GM20431 (cell line): ENCODE data around the gene PCDHA12.
"Not testable (repeated sequence)": the region's sequence is repeated elsewhere in the genome, so short reads cannot be mapped to it uniquely, and the experiment has no call there.

Source experiments
- in situ Hi-C: fragments of 300-500 bp; cut with MseI, MboI; formaldehyde crosslinking; loops from one replicate; pipeline ENCODE4 v1.15.0; 2020; ENCODE audit warnings: low sequenced_read_pairs; ENCODE audit not compliant: unreplicated experiment

PCDHA12 gene

DNA sequence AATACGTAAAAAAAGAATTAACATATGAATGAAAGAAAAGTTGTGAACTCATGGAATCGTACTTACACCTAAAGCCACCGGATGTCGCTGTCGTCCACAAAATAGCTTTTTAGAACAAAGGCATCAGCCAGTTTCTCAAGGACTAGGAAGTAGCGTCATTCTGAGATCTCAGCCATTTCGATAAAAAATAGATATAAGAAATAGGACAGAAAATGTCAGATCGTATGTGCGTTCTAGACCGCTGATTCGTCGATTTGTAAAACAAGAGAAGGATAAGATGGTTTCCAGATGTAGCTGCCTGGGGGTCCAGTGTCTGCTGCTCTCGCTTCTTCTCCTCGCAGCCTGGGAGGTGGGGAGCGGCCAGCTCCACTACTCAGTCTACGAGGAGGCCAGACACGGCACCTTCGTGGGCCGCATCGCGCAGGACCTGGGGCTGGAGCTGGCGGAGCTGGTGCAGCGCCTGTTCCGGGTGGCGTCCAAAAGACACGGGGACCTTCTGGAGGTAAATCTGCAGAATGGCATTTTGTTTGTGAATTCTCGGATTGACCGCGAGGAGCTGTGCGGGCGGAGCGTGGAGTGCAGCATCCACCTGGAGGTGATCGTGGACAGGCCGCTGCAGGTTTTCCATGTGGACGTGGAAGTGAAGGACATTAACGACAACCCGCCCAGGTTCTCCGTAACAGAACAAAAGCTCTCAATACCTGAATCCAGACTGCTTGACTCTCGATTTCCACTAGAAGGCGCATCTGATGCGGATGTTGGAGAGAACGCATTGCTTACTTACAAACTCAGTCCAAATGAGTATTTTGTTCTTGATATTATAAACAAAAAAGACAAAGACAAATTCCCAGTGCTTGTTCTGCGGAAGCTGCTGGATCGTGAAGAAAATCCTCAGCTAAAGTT, 19.1 kb upstream of the PCDHA12 start, which contains the start of gene PCDHA10:
TSS of gene PCDHA10 (plus strand) at position 126 of the 903 bp plus-strand sequence. CDS start at position 278, 152 bp downstream.
- in situ Hi-C loops: no loop called here

DNA sequence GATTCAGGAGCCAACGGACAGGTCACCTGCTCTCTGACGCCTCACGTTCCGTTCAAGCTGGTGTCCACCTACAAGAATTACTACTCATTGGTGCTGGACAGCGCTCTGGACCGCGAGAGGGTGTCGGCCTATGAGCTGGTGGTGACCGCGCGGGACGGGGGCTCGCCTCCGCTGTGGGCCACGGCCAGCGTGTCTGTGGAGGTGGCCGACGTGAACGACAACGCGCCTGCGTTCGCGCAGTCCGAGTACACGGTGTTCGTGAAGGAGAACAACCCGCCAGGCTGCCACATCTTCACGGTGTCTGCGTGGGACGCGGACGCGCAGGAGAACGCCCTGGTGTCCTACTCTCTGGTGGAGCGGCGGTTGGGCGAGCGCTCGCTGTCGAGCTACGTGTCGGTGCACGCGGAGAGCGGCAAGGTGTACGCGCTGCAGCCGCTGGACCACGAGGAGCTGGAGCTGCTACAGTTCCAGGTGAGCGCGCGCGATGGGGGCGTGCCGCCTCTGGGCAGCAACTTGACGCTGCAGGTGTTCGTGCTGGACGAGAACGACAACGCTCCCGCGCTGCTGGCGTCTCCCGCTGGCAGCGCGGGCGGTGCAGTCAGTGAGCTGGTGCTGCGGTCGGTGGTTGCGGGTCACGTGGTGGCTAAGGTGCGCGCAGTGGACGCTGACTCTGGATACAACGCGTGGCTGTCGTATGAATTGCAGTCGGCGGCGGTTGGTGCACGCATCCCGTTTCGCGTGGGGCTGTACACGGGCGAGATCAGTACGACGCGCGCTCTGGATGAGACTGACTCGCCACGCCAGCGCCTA, 17.7 kb upstream of the PCDHA12 start:
- in situ Hi-C loops: no loop called here

DNA sequence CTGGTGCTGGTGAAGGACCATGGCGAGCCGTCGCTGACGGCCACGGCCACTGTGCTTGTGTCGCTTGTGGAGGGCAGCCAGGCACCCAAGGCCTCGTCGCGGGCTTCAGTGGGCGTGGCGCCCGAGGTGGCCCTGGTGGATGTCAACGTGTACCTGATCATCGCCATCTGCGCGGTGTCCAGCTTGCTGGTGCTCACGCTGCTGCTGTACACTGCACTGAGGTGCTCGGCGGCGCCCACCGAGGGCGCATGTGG, 17.2 kb upstream of the PCDHA12 start:
- in situ Hi-C loops: no loop called here

DNA sequence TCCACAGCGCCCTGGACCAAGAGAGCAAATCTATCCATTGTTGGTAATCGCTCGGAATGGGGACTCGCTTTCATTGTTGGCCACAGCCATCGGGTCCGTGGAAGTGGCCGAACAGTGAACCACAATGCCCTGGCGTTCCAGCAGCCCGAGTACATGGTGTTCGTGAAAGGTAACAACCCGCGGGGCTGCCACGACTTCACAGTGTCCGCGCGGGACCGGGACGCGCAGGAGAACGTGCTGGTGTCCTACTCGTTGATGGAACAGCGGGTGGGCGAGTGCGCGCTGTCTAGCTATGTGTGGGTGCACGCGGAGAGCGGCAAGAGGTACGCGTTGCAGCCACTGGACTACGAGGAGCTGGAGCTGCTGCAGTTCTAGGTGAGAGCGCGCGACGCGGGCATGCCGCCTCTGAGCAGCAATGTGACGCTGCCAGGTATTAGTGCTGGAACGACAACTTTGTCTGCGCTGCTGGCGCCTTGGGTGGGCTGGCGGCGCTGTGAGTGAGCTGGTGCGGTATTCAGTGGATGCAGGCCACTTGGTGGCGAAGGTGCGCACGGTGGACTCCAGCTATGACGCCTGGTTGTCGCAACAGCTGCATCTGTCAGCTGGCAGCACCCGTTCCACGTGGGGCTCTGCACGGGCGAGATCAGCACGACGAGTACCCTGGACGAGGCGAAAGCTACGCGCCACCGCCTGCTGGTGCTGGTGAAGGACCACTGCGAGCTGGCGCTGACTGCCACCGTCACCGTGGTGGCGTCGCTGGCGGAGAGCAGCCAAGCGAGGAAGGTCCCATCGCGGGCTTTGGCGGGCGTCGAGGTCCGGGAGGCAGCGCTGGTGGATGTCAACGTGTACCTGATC, 12.4 kb upstream of the PCDHA12 start:
- in situ Hi-C loops: no loop called here

DNA sequence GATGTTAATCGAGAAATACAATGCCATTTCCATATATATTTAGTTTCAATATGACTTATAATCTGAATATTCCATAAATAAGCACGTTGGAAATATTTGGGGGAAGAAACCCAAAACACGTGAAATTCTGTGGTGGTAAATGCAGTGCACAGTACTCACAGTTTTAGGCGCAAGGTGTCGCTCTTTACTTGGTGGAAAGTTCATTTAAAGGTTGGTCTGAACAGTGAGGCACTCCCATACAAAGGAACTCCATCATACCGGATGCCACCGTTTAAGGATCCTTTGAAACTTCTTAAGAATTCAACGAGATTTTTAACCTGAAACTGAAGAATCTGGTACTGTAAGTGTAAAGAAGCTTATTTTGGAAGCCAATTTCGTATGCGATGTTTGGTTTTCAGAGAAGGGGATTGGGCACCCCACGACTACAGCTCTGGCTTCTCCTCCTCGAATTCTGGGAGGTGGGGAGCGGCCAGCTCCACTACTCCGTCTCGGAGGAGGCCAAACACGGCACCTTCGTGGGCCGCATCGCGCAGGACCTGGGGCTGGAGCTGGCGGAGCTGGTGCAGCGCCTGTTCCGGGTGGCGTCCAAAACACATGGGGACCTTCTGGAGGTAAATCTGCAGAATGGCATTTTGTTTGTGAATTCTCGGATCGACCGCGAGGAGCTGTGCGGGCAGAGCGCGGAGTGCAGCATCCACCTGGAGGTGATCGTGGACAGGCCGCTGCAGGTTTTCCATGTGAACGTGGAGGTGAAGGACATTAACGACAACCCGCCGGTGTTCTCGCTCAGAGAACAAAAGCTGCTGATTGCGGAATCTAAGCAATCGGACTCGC, 6.2 kb upstream of the PCDHA12 start, which contains the start of gene PCDHA11:
TSS of gene PCDHA11 (plus strand) at position 237 of the 834 bp plus-strand sequence. CDS start at position 384, 147 bp downstream.
- in situ Hi-C loops: no loop called here

DNA sequence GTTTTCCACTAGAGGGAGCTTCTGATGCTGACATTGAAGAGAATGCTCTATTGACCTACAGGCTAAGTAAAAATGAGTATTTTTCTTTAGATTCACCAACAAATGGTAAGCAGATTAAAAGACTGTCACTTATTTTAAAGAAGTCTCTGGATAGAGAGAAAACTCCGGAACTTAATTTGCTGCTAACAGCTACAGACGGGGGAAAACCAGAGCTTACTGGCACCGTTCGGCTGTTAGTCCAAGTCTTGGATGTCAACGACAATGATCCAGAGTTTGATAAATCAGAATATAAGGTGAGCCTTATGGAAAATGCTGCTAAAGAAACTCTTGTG, 5.6 kb upstream of the PCDHA12 start:
- in situ Hi-C loops: no loop called here

DNA sequence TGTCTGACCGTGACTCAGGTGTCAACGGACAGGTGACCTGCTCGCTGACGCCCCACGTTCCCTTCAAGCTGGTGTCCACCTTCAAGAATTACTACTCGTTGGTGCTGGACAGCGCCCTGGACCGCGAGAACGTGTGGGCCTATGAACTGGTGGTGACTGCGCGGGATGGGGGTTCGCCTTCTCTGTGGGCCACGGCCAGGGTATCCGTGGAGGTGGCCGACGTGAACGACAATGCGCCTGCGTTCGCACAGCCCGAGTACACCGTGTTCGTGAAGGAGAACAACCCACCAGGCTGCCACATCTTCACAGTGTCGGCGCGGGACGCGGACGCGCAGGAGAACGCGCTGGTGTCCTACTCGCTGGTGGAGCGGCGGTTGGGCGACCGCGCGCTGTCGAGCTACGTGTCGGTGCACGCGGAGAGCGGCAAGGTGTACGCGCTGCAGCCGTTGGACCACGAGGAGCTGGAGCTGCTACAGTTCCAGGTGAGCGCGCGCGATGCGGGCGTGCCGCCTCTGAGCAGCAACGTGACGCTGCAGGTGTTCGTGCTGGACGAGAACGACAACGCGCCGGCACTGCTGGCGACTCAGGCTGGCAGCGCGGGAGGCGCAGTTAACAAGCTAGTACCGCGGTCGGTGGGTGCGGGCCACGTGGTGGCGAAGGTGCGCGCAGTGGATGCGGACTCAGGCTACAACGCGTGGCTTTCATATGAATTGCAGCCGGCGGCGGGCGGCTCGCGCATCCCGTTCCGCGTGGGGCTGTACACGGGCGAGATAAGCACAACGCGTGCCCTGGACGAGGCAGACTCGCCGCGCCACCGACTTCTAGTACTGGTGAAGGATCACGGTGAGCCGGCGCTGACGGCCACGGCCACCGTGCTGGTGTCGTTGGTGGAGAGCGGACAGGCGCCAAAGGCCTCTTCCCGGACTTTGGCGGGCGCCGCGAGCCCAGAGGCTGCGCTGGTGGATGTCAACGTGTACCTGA, 4.6 kb upstream of the PCDHA12 start:
- in situ Hi-C loops: no loop called here

DNA sequence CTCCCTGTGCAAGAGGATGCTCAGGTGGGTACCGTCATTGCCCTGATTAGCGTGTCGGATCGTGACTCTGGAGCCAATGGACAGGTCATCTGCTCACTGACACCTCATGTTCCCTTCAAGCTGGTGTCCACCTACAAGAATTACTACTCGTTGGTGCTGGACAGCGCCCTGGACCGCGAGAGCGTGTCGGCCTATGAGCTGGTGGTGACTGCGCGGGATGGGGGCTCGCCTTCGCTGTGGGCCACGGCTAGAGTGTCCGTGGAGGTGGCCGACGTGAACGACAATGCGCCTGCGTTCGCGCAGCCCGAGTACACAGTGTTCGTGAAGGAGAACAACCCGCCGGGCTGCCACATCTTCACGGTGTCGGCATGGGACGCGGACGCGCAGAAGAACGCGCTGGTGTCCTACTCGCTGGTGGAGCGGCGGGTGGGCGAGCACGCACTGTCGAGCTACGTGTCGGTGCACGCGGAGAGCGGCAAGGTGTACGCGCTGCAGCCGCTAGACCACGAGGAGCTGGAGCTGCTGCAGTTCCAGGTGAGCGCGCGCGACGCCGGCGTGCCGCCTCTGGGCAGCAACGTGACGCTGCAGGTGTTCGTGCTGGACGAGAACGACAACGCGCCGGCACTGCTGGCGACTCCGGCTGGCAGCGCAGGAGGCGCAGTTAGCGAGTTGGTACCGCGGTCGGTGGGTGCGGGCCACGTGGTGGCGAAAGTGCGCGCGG, 1.6 kb downstream of the PCDHA12 start:
- in situ Hi-C loops: not testable (repeated sequence)

DNA sequence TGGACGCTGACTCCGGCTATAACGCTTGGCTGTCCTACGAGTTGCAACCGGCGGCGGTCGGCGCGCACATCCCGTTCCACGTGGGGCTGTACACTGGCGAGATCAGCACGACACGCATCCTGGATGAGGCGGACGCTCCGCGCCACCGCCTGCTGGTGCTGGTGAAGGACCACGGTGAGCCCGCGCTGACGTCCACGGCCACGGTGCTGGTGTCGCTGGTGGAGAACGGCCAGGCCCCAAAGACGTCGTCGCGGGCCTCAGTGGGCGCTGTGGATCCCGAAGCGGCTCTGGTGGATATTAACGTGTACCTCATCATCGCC, 2.1 kb downstream of the PCDHA12 start:
- in situ Hi-C loops: no loop called here

DNA sequence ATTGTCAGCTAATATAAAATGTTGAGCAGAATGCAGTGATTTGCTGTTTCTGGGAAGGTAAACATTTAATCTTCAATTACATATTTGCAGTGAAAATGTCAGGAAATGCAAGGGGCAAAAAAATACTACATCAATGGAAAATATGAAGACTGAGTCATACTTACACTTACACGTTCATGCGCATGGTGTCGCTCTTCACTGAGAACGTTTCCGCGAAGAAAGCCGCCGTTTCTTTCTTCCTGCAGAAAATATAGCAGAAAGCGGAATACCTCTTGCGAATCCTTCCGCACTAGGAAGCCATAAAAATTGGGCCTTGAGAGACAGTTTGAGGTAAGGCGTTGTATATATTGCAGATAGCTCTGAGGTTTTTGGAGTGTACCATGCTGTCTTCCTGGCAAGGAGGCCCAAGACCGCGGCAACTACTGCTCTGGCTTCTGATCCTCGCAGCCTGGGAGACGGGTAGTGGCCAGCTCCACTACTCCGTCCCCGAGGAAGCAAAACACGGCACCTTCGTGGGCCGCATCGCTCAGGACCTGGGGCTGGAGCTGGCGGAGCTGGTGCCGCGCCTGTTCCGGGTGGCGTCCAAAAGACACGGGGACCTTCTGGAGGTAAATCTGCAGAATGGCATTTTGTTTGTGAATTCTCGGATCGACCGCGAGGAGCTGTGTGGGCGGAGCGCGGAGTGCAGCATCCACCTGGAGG, 6.9 kb downstream of the PCDHA12 start, which contains the start of gene PCDHA13:
TSS of gene PCDHA13 (plus strand) at position 236 of the 702 bp plus-strand sequence. CDS start at position 381, 145 bp downstream.
- in situ Hi-C loops: no loop called here

DNA sequence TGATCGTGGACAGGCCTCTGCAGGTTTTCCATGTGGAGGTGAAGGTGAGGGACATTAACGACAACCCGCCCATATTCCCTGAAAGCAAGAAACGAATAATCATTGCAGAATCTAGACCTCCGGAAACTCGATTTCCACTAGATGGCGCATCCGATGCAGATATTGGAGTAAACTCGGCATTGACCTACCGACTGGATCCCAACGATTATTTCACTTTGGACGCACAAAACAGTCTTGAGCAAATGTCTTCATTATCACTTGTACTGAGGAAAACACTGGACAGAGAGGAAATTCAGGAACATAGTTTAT, 7.4 kb downstream of the PCDHA12 start:
- in situ Hi-C loops: no loop called here

DNA sequence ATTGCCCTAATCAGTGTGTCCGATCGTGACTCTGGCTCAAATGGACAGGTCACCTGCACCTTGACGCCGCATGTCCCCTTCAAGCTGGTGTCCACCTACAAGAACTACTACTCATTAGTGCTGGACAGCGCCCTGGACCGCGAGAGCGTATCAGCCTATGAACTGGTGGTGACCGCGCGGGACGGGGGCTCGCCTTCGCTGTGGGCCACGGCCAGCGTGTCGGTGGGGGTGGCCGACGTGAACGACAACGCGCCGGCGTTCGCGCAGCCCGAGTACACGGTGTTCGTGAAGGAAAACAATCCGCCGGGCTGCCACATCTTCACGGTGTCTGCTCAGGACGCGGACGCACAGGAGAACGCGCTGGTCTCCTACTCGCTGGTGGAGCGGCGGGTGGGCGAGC, 8.3 kb downstream of the PCDHA12 start:
- in situ Hi-C loops: no loop called here

DNA sequence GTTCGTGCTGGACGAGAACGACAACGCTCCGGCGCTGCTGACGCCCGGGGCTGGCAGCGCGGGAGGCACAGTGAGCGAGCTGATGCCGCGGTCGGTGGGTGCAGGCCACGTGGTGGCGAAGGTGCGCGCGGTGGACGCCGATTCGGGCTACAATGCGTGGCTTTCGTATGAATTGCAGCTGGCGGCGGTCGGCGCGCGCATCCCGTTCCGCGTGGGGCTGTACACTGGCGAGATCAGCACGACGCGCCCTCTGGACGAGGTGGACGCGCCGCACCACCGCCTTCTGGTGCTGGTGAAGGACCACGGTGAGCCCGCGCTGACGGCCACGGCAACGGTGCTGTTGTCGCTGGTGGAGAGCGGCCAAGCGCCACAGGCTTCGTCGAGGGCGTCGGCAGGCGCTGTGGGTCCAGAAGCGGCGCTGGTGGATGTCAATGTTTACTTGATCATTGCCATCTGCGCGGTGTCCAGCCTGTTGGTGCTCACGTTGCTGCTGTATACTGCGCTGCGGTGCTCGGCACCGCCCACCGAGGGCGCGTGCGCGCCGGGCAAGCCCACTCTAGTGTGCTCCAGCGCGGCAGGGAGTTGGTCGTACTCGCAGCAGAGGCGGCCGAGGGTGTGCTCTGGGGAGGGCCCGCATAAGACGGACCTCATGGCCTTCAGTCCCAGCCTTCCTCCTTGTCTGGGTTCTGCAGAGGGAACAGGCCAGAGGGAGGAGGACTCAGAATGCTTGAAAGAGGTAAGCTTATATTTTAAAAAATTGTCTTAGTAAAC, 9.0 kb downstream of the PCDHA12 start:
- in situ Hi-C loops: no loop called here

DNA sequence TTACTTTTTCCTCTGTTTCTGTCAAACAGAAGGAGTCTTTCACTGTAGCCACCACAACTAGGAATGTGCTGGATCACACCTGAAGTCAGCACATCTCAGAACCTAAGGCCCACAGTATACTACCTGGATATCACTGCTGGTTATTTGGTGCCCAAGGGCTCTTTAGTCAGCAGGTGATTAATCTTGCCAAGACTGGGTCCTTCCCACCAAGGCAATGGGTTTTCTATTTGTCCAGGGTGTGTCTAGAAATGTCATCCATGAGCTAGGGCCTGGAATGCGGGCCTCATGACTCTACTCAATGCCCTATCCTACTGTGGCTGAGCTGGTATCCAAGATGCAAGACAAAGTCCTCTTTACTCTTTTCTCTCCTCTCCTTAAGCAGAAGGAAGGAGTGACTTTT, 41.2 kb downstream of the PCDHA12 start:
- in situ Hi-C loops: no loop called here

DNA sequence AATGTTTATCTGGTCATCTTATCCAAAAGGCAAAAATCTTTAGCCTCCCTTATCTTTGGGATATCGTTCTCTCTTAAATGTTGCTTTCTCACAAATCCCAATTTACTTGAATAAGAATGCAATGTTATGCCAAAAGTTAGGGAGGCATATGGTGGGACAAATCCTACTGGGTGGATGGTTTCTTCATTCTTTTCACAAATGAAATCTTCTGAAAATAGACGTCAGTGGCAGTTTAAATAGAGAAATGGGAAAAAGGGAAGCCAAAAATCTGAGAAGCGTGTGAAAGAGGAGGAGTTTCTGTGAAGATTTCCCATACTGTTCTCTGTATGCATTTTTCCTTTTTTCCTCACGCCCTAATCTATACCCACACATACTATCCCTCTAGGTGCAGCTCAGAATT, 48.5 kb downstream of the PCDHA12 start:
- in situ Hi-C loops: no loop called here

DNA sequence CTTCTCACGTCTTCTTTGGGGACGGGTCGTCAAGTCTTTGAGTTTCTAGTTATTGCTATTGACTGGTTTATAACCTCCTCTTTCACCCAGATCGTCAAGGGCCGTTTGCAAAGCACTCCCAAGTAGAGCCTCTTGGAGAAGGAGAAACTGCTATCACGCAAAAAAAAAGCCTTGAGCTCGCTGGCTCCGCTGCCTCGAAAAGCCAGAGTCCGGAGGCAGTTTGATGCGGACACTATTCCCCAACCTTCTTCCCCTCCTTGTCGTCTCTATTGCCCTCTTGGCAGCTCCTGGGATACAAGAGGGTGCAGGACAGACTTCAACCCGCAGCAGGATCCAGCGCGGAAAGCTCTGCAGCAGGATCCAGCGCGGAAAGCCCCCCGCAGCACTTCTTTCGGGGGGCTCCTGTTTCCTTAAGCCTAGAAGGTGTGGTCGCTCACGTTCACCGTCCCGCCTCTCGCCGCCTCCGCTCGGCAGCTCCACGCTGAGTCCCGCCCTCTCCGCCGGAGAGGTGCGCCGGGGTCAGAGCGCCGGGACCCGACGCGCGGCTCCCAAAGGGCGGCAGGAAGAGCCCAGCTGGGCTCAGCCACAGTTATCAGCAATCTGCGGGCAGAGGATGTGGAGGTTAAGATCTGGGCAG, 50.8 kb downstream of the PCDHA12 start, which contains the start of gene PCDHAC1:
TSS of gene PCDHAC1 (plus strand) at position 494 of the 637 bp plus-strand sequence. CDS start 594 bp downstream, outside the sequence.
- in situ Hi-C loops: no loop called here
